Skin epidermis (tissue), 12 donors: ENCODE data around the gene SNRPD2.

ENCODE experiments used
- H3K27ac ChIP-seq, 21 experiments: fragments of 200-600 bp; sonication (generic) in 11 of 21; one replicate each; pipeline ENCODE4 v1.5.0; 2020; ENCODE audit warnings: mild to moderate bottlenecking in 3 of 21, inconsistent platforms in 2 of 21, moderate library complexity in 2 of 21
- H3K4me3 ChIP-seq, 7 experiments: fragments of 200-600 bp; sonication (generic) in 2 of 7; one replicate each; pipeline ENCODE4 v1.5.0; 2020; ENCODE audit warnings: inconsistent platforms in 2 of 7, mild to moderate bottlenecking in 2 of 7, moderate library complexity in 1 of 7

The SNRPD2 gene

GRCh38 chr19:45667620-45668341 lies 24.0 kb downstream of the SNRPD2 start, which contains the start of gene GIPR:
GIPR (plus strand) TSS chr19:45668221; CDS start chr19:45669521, 1,300 bp downstream.
- Histone ChIP-seq H3K4me3 (peak within 1 kb of the TSS; percentile 4 to 35 (median 26)), H3K27ac (peak within 1 kb of the TSS in 12 of 21 experiments; percentile 1 to 75 (median 37))

- Histone ChIP-seq H3K4me3 (no peak overlapping the region), H3K27ac (no peak overlapping the region)
Observed at GRCh38 chr19:45664575-45664974, 27.2 kb downstream of the SNRPD2 start.

GRCh38 chr19:45663800-45664199 lies 28.0 kb downstream of the SNRPD2 start:
- no peak overlapping the region for H3K4me3 ChIP-seq

GRCh38 chr19:45660636-45661035 lies 31.1 kb downstream of the SNRPD2 start:
- Histone ChIP-seq H3K27ac (no peak overlapping the region), H3K4me3 (no peak overlapping the region)

More at GRCh38 chr19:45663800-45664199, 28.0 kb downstream of the SNRPD2 start:
- no peak overlapping the region for H3K27ac ChIP-seq

- no peak overlapping the region for H3K27ac ChIP-seq
- H3K4me3 ChIP-seq: no peak overlapping the region
Observed at GRCh38 chr19:45659096-45659729, 32.5 kb downstream of the SNRPD2 start.

- Histone ChIP-seq H3K4me3 (no peak overlapping the region), H3K27ac (no peak overlapping the region)
Observed at GRCh38 chr19:45657520-45658167, 34.1 kb downstream of the SNRPD2 start.

GRCh38 chr19:45655073-45655472 lies 36.7 kb downstream of the SNRPD2 start:
- Histone ChIP-seq H3K27ac (no peak overlapping the region), H3K4me3 (no peak overlapping the region)

GRCh38 chr19:45653634-45654033 lies 38.1 kb downstream of the SNRPD2 start:
- Histone ChIP-seq H3K4me3 (no peak overlapping the region), H3K27ac (no peak overlapping the region)

GRCh38 chr19:45650722-45651121 lies 41.0 kb downstream of the SNRPD2 start:
- Histone ChIP-seq H3K27ac (no peak overlapping the region), H3K4me3 (no peak overlapping the region)

- Histone ChIP-seq H3K27ac (no peak overlapping the region), H3K4me3 (peak overlapping the region in 1 of 7 experiments; percentile 16)
Observed at GRCh38 chr19:45646345-45646698, 45.4 kb downstream of the SNRPD2 start.

GRCh38 chr19:45645631-45646344 lies 46.0 kb downstream of the SNRPD2 start:
- Histone ChIP-seq H3K4me3 (peak overlapping the region; percentile 9 to 32 (median 21)), H3K27ac (peak overlapping the region in 3 of 21 experiments; percentile 22 to 65 (median 62))

- peak overlapping the region in 5 of 7 experiments; percentile 9 to 32 (median 24) for H3K4me3 ChIP-seq
Observed at GRCh38 chr19:45645068-45645630, 46.6 kb downstream of the SNRPD2 start.

GRCh38 chr19:45643927-45644771 lies 47.6 kb downstream of the SNRPD2 start:
- H3K4me3 ChIP-seq: no peak overlapping the region
- no peak overlapping the region for H3K27ac ChIP-seq

More at GRCh38 chr19:45645068-45645630, 46.6 kb downstream of the SNRPD2 start:
- H3K27ac ChIP-seq: peak overlapping the region in 1 of 21 experiments; percentile 65

- no peak overlapping the region for H3K4me3 ChIP-seq
- H3K27ac ChIP-seq: peak overlapping the region in 6 of 21 experiments; percentile 62 to 90 (median 80)
Observed at GRCh38 chr19:45643024-45643926, 48.5 kb downstream of the SNRPD2 start.

- H3K4me3 ChIP-seq: peak overlapping the region; percentile 18 to 42 (median 27)
- peak overlapping the region in 20 of 21 experiments; percentile 54 to 90 (median 78) for H3K27ac ChIP-seq
Observed at GRCh38 chr19:45641274-45642105, 50.3 kb downstream of the SNRPD2 start.

GRCh38 chr19:45640849-45641273 lies 50.9 kb downstream of the SNRPD2 start:
- Histone ChIP-seq H3K27ac (peak overlapping the region in 11 of 21 experiments; percentile 34 to 90 (median 78)), H3K4me3 (peak overlapping the region in 2 of 7 experiments; percentile 29 to 42)
